Erythroblast (primary cell): ENCODE data around the gene MTHFD2.
"Not testable (repeated sequence)": the region's sequence is repeated elsewhere in the genome, so short reads cannot be mapped to it uniquely, and the experiment has no call there.

Experiments used
- GATA1 ChIP-seq: IDR thresholded peaks from 2 replicates; pipeline ENCODE4 v1.6.1; 2011; ENCODE audit warnings: low read depth, mild to moderate bottlenecking, control low read depth, low read length, moderate library complexity
- POLR2A ChIP-seq: IDR thresholded peaks from 2 replicates; pipeline ENCODE4 v1.6.1; 2011; ENCODE audit warnings: mild to moderate bottlenecking, low read length

- not testable (repeated sequence) for TF ChIP-seq POLR2A, GATA1
Observed at GRCh38 chr2:74186706-74187105, 11.7 kb upstream of the MTHFD2 start.
